DMS 273 treated with DMSO at 0.1 percent for 48 hours (cell line): Measurements from ENCODE around the gene TET2.
"Not testable (repeated sequence)": the region's sequence is repeated elsewhere in the genome, so short reads cannot be mapped to it uniquely, and the experiment has no call there.

ENCODE experiments used
- DNase-seq: peaks from one replicate; lab custom pipeline; 2025; lab: John Stamatoyannopoulos, UW

TET2 gene

GRCh38 chr4:105291925-105292324 lies 145.2 kb downstream of the TET2 start:
- no peak for DNase-seq

- no peak for DNase-seq
Observed at GRCh38 chr4:105293360-105293759, 146.7 kb downstream of the TET2 start.

- no peak for DNase-seq
Observed at GRCh38 chr4:105296672-105297071, 150.0 kb downstream of the TET2 start.

GRCh38 chr4:105299027-105299426 lies 152.4 kb downstream of the TET2 start:
- DNase-seq, result not testable (repeated sequence)

- DNase-seq, result no peak
Observed at GRCh38 chr4:105304085-105304484, 157.4 kb downstream of the TET2 start.

- no peak for DNase-seq
Observed at GRCh38 chr4:105305019-105305836, 158.6 kb downstream of the TET2 start.

- no peak for DNase-seq
Observed at GRCh38 chr4:105306158-105306781, 159.6 kb downstream of the TET2 start.

- DNase-seq, result no peak
Observed at GRCh38 chr4:105306820-105307219, 160.1 kb downstream of the TET2 start.

GRCh38 chr4:105318486-105318885 lies 171.8 kb downstream of the TET2 start:
- DNase-seq, result no peak

GRCh38 chr4:105327222-105327621 lies 180.5 kb downstream of the TET2 start:
- DNase-seq, result no peak

GRCh38 chr4:105327956-105328355 lies 181.3 kb downstream of the TET2 start:
- no peak for DNase-seq

GRCh38 chr4:105329081-105329480 lies 182.4 kb downstream of the TET2 start:
- no peak for DNase-seq
